ENCODE data around the gene SORBS1.

- TF ChIP-seq CTCF (IDR thresholded peaks at IDR 0.05) (no peak), POLR2AphosphoS5 (IDR thresholded peaks at IDR 0.05; ENCODE audit: insufficient read depth in 1 of 2, low read depth in 1 of 2) (no peak), POLR2A (IDR thresholded peaks at IDR 0.05) (no peak)
Observed at GRCh38 chr10:95545981-95546380, 15.2 kb downstream of the SORBS1 start.
